HepG2 (cell line): Measurements from ENCODE around the gene ESX1. TPM values are rescaled to one million over a fixed set of nuclear protein-coding genes. Genes with fewer than 3 reads are reported as not detected.

ENCODE experiments used
- ATAC-seq: fragments of 200-7000 bp; cut with Tn5 transposase; 3 replicates; pipeline ENCODE4 v1.9.1; 2020; ENCODE audit warnings: mild to moderate bottlenecking, moderate library complexity
- BruUV-seq: library from RNA; stranded (reverse); fragments of 400-500 nt; replicated peaks from 2 replicates; lab custom pipeline; 2021; lab: Mats Ljungman, UMichigan
- CTCF ChIA-PET: fragments of 300-600 bp; formaldehyde crosslinking; extraction: SDS; loops from one replicate; lab custom pipeline; 2021; ENCODE audit warnings: low total read pairs, inconsistent platforms, low intra/inter-chr PET ratio; lab: Yijun Ruan, JAX
- POLR2A ChIA-PET: fragments of 350-600 bp; sonication (Branson Sonifier 250); formaldehyde crosslinking; loops from one replicate; lab custom pipeline; 2020; ENCODE audit warnings: antibody characterized with exemption, inconsistent platforms; lab: Yijun Ruan, JAX
- DNase-seq: peaks from one replicate; pipeline ENCODE4 v3.0.0-alpha.2; 2015; ENCODE audit warnings: low spot score
- FAIRE-seq: peaks from 3 replicates; lab custom pipeline; 2011; peaks lifted over from hg19 to GRCh38; lab: Jason Lieb, UNC
- H2AFZ ChIP-seq: one replicate; pipeline ENCODE4 v1.6.1; 2011; ENCODE audit warnings: low read length, inconsistent platforms
- H3K27ac ChIP-seq: fragments of 300-600 bp; 3 replicates; pipeline ENCODE4 v1.8.0; 2011; ENCODE audit warnings: mixed run types, mild to moderate bottlenecking, mixed read lengths, low read length, inconsistent platforms; ENCODE audit not compliant: insufficient read depth; ENCODE audit errors: extremely low read length
- H3K27me3 ChIP-seq, 2 experiments: fragments of 200-600 bp in 1 of 2; 2 replicates in 1 of 2; 3 replicates in 1 of 2; pipeline versions ENCODE4 v1.6.0 to v1.8.0; 2011; ENCODE audit warnings: low read length in 2 of 2, mild to moderate bottlenecking in 2 of 2, moderate library complexity in 2 of 2, inconsistent platforms in 1 of 2; ENCODE audit not compliant: insufficient read depth in 2 of 2, control insufficient read depth in 1 of 2
- H3K36me3 ChIP-seq, 2 experiments: fragments of 200-600 bp in 1 of 2; replicated peaks in 1 of 2; 2 replicates in 1 of 2; 3 replicates in 1 of 2; pipeline versions ENCODE4 v1.5.1 to v1.8.0; 2011; ENCODE audit warnings: low read length in 2 of 2, inconsistent platforms in 1 of 2; ENCODE audit not compliant: insufficient read depth in 2 of 2, control insufficient read depth in 1 of 2
- H3K4me1 ChIP-seq: 2 replicates; pipeline ENCODE4 v1.5.1; 2012; ENCODE audit warnings: low read length, inconsistent platforms; ENCODE audit not compliant: insufficient read depth
- H3K4me2 ChIP-seq: 2 replicates; pipeline ENCODE4 v1.6.0; 2011; ENCODE audit warnings: low read depth, low read length, inconsistent platforms
- H3K4me3 ChIP-seq, 3 experiments: fragments of 200-600 bp in 1 of 3; sonication (generic), shearing (Covaris generic) in 1 of 3; replicated peaks in 1 of 3; 2 replicates each; pipeline ENCODE4 v1.5.1; 2011 to 2016; ENCODE audit warnings: low read length in 3 of 3, inconsistent platforms in 2 of 3, low read depth in 2 of 3, mild to moderate bottlenecking in 2 of 3, control low read depth in 1 of 3, mixed read lengths in 1 of 3; ENCODE audit not compliant: insufficient read depth in 1 of 3
- H3K79me2 ChIP-seq: one replicate; pipeline ENCODE4 v1.6.1; 2011; ENCODE audit warnings: low read length, inconsistent platforms; ENCODE audit not compliant: insufficient read depth
- H3K9ac ChIP-seq: 2 replicates; pipeline ENCODE4 v1.6.0; 2011; ENCODE audit warnings: mild to moderate bottlenecking, low read depth, low read length, inconsistent platforms; ENCODE audit not compliant: insufficient read depth
- H3K9me3 ChIP-seq: 2 replicates; pipeline ENCODE4 v1.5.1; 2012; ENCODE audit warnings: mild to moderate bottlenecking, low read length
- H4K20me1 ChIP-seq: 2 replicates; pipeline ENCODE4 v1.6.0; 2011; ENCODE audit warnings: inconsistent platforms, mild to moderate bottlenecking, low read length, moderate library complexity; ENCODE audit not compliant: insufficient read depth
- ATF7-NPFF ChIP-seq: sonication (generic); formaldehyde crosslinking; IDR thresholded peaks from 2 replicates; pipeline ENCODE4 v1.8.1; 2023; ENCODE audit warnings: mild to moderate bottlenecking, low read depth, missing genetic modification reagents, moderate library complexity
- BATF2 ChIP-seq: sonication (generic); formaldehyde crosslinking; IDR thresholded peaks from 2 replicates; pipeline ENCODE4 v1.8.0; 2022; ENCODE audit warnings: mild to moderate bottlenecking, missing genetic modification reagents, moderate library complexity
- CREB1 ChIP-seq, 2 experiments: fragments of 450-650 bp in 1 of 2; IDR thresholded peaks; 2 replicates each; pipeline ENCODE4 v1.6.1; 2016 to 2017; ENCODE audit warnings: control low read depth in 1 of 2, mild to moderate bottlenecking in 1 of 2, missing compliant biosample characterization in 1 of 2, missing genetic modification characterization in 1 of 2
- DNMT1 ChIP-seq: sonication (generic); formaldehyde crosslinking; IDR thresholded peaks from 2 replicates; pipeline ENCODE4 v1.5.1; 2020; ENCODE audit warnings: mild to moderate bottlenecking, missing genetic modification reagents
- HNRNPUL1 ChIP-seq: fragments of 200-400 bp; formaldehyde crosslinking; IDR thresholded peaks from 2 replicates; pipeline ENCODE4 v1.6.1; 2017; ENCODE audit warnings: low read depth, mild to moderate bottlenecking, low read length, moderate library complexity
- IRF9 ChIP-seq: sonication (generic); formaldehyde crosslinking; IDR thresholded peaks from 2 replicates; pipeline ENCODE4 v1.8.0; 2022; ENCODE audit warnings: missing genetic modification reagents, mild to moderate bottlenecking, borderline replicate concordance
- KDM4B ChIP-seq: sonication (generic); formaldehyde crosslinking; IDR thresholded peaks from 2 replicates; pipeline ENCODE4 v1.4.0; 2020; ENCODE audit warnings: missing genetic modification reagents
- NFRKB ChIP-seq: fragments of 450-650 bp; IDR thresholded peaks from 2 replicates; pipeline ENCODE4 v1.6.1; 2017
- ONECUT2 ChIP-seq: sonication (generic); formaldehyde crosslinking; IDR thresholded peaks from 2 replicates; pipeline ENCODE4 v1.4.0; 2020; ENCODE audit warnings: missing genetic modification reagents
- PAF1 ChIP-seq: IDR thresholded peaks from 2 replicates; pipeline ENCODE4 v1.6.1; 2016; ENCODE audit warnings: missing genetic modification reagents, missing compliant biosample characterization
- SALL1 ChIP-seq: sonication (generic); formaldehyde crosslinking; IDR thresholded peaks from 2 replicates; pipeline ENCODE4 v1.8.0; 2022; ENCODE audit warnings: mild to moderate bottlenecking, missing genetic modification reagents
- SAP130 ChIP-seq: IDR thresholded peaks from 2 replicates; pipeline ENCODE4 v1.6.1; 2016; ENCODE audit warnings: low read depth
- SPEN ChIP-seq: sonication (generic); formaldehyde crosslinking; IDR thresholded peaks from 2 replicates; pipeline ENCODE4 v1.5.1; 2020; ENCODE audit warnings: low read depth, mild to moderate bottlenecking, missing genetic modification reagents
- TFAP4 ChIP-seq: sonication (generic); IDR thresholded peaks from 2 replicates; pipeline ENCODE4 v1.6.1; 2016; ENCODE audit warnings: low read depth, borderline replicate concordance
- ZBTB8A ChIP-seq: sonication (generic); formaldehyde crosslinking; IDR thresholded peaks from 2 replicates; pipeline ENCODE4 v1.4.0; 2020; ENCODE audit warnings: mild to moderate bottlenecking, low read depth, missing genetic modification reagents, borderline replicate concordance
- ZNF10 ChIP-seq: sonication (generic); formaldehyde crosslinking; IDR thresholded peaks from 2 replicates; pipeline ENCODE4 v1.4.0; 2020; ENCODE audit warnings: mild to moderate bottlenecking, low read depth, missing genetic modification reagents, borderline replicate concordance
- ZNF337 ChIP-seq: sonication (generic); formaldehyde crosslinking; IDR thresholded peaks from 2 replicates; pipeline ENCODE4 v1.5.1; 2020; ENCODE audit warnings: missing genetic modification reagents, low read depth, mild to moderate bottlenecking, borderline replicate concordance
- ZNF761 ChIP-seq: sonication (generic); formaldehyde crosslinking; conservative IDR thresholded peaks from 2 replicates; pipeline ENCODE4 v1.4.0; 2020; ENCODE audit warnings: mild to moderate bottlenecking, missing genetic modification reagents
- ZNF784 ChIP-seq: sonication (generic); formaldehyde crosslinking; IDR thresholded peaks from 2 replicates; pipeline ENCODE4 v1.5.1; 2020; ENCODE audit warnings: missing genetic modification reagents, mild to moderate bottlenecking, borderline replicate concordance
- WGBS: methylation state at CpG from one replicate; pipeline ENCODE4 v1.1.6; 2017; ENCODE audit warnings: low lambda C conversion rate; 5-methylcytosine and 5-hydroxymethylcytosine counted together
- in situ Hi-C: cut with HindIII; loops from 2 replicates; pipeline ENCODE4 v1.10.0; 2017; ENCODE audit warnings: low pct_unique_long_range_greater_than_20kb; ENCODE audit not compliant: extremely low pct_ligation_motif_present
- intact Hi-C: fragments of 100-400 bp; cut with micrococcal nuclease; formaldehyde crosslinking; loops from one replicate; pipeline ENCODE4 v1.10.0; 2022; ENCODE audit not compliant: unreplicated experiment
- polyA plus RNA-seq, 8 experiments: library from polyadenylated mRNA; depleted of rRNA in 3 of 8; stranded (reverse) in 7 of 8; unstranded in 1 of 8; fragments of >200 nt; fragmentation: Illumina TruSeq in 4 of 8; extraction: Trizol in 4 of 8; gene quantifications; 2 replicates each; pipeline versions ENCODE4 v1.2.1 to v1.2.3, GENCODE V29; 2011 to 2016; ENCODE audit warnings: low read depth in 4 of 8, missing spikeins in 1 of 8, mixed read lengths in 1 of 8; ENCODE audit not compliant: insufficient read depth in 1 of 8
- total RNA-seq, 5 experiments: library from RNA; depleted of rRNA; stranded (reverse); fragments of >200 nt; fragmentation: Illumina TruSeq; extraction: Trizol; gene quantifications; 2 replicates each; pipeline ENCODE4 v1.2.3, GENCODE V29; 2016; ENCODE audit warnings: low read depth in 1 of 5

ESX1 gene
- total and polyA plus RNA-seq, 2 of the 13 experiments (the other 11 are each of a cell fraction or from before 2014, with no cell fraction given), result not detected

GRCh38 chrX:104284507-104284906 lies 29.8 kb upstream of the ESX1 start:
- H3K9ac ChIP-seq, result no peak overlapping the region
- H4K20me1 ChIP-seq, result no peaks in the 10 kb centered on the region
- WGBS, result 0% methylated on average over 1 of the region's 2 CpGs
- TF ChIP-seq ZNF784 (CRISPR knock-in tag), result no peak
- TF ChIP-seq ZNF10 (CRISPR knock-in tag), result no peak
- no peak for TF ChIP-seq SAP130 (CRISPR knock-in tag)
- no peak for TF ChIP-seq ZNF337 (CRISPR knock-in tag)
- TF ChIP-seq ZBTB8A (CRISPR knock-in tag), result no peak
- TF ChIP-seq KDM4B, result no peak
- no peak for TF ChIP-seq SALL1 (CRISPR knock-in tag)
- no peak for TF ChIP-seq BATF2 (CRISPR knock-in tag)
- no peak for TF ChIP-seq IRF9 (CRISPR knock-in tag)
- no peak for TF ChIP-seq ATF7-NPFF (CRISPR knock-in tag)
- TF ChIP-seq ZNF761 (CRISPR knock-in tag), result no peak
- no peak for TF ChIP-seq DNMT1 (CRISPR knock-in tag)
- TF ChIP-seq ONECUT2 (CRISPR knock-in tag), result no peak
- no peak for TF ChIP-seq SPEN (CRISPR knock-in tag)
- TF ChIP-seq PAF1 (CRISPR knock-in tag), result no peak
- no peak for TF ChIP-seq HNRNPUL1
- TF ChIP-seq TFAP4, result no peak
- no peak for TF ChIP-seq NFRKB
- TF ChIP-seq CREB1 (IDR thresholded peaks at IDR 0.05), result no peak
- no peak for TF ChIP-seq CREB1 (CRISPR knock-in tag; IDR thresholded peaks at IDR 0.05)
- no peaks in the 10 kb centered on the region for H3K79me2 ChIP-seq
- H3K4me3 ChIP-seq, result no peak overlapping the region
- ChIA-PET CTCF (no interaction called here), POLR2A (no interaction called here)
- H2AFZ ChIP-seq, result no peak overlapping the region
- FAIRE-seq, result no peak
- no peak overlapping the region for H3K27ac ChIP-seq
- no TSS peak for BruUV-seq
- no peaks in the 10 kb centered on the region for H3K9me3 ChIP-seq
- H3K27me3 ChIP-seq, result no peaks in the 10 kb centered on the region; a peak in 1 of 5 replicates
- H3K4me1 ChIP-seq, result no peaks in the 10 kb centered on the region
- intact Hi-C loops (no loop called here), in situ Hi-C loops (no loop called here)
- no peak overlapping the region for H3K4me2 ChIP-seq
- ATAC-seq, result no peak
- H3K36me3 ChIP-seq, result no peaks in the 10 kb centered on the region
- DNase-seq, result no peak
